GM06990 (cell line): ENCODE results near the gene AQP5.

Source experiments
- DNase-seq: peaks from one replicate; pipeline ENCODE4 v3.0.0-alpha.2; 2011; ENCODE audit not compliant: insufficient read length; ENCODE audit errors: extremely low read depth
- H3K27me3 ChIP-seq: replicated peaks from 2 replicates; pipeline ENCODE4 v1.6.0; 2011; ENCODE audit warnings: low read length; ENCODE audit not compliant: control insufficient read depth, insufficient read depth
- H3K36me3 ChIP-seq: 2 replicates; pipeline ENCODE4 v1.5.1; 2011; ENCODE audit warnings: low read length; ENCODE audit not compliant: control insufficient read depth, insufficient read depth
- H3K4me3 ChIP-seq: replicated peaks from 2 replicates; pipeline ENCODE4 v1.5.1; 2011; ENCODE audit warnings: low read depth, mild to moderate bottlenecking, control low read depth, low read length
- TF ChIP-seq, protein P1 (sequence below): IDR thresholded peaks from 2 replicates; pipeline ENCODE4 v1.5.1; 2011; ENCODE audit warnings: low read length, control low read depth, mild to moderate bottlenecking, inconsistent platforms; ENCODE audit not compliant: insufficient read depth, poor library complexity, severe bottlenecking

The AQP5 gene

DNA sequence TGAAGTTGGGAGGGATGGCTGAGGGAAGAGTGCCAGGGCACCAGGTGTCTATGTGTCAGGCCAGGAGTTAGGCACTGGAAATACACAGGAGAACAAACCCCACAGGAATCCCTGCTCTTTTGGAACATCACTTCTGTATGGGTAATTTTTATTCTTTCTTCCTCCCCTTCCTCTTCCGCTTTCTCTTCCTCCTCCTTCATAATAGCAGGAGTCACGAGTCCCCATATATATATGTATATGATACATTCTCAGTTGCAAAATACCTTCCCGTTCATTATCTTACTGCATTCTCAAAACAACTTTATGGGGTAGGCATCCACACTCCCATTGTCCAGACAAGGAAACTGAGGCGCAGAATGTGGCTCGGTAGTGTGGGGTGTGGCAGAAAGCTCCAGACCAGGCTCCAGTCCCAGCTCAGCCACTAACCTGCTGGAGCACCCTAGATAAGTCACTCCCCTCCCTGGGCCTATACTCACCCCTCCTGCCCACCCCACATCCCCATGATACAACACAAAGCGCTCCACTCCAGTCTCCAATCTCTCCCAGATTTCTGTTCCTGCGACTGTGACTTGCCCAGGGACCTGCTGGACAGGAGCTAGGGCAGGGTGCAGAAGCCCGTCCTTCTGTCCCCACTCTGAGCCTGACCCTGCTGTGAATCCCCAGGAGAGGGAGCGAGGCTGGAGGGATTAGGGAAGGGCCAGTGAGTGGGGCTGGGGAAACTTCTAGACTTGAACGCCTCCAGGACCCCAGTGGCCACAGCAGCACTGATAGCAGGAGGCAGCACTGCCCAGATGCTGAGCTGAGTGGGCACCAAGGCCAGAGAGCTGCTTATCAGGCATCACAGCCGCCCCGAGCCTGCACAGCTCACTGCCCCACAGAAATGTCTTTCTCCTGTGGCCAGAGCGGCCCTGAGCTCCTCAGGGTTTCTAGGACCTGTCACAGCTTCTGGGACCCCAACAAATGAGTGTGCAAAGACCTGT, 12.5 kb upstream of the AQP5 start:
- Histone ChIP-seq H3K27me3 (peaks cover 2% of the 10 kb centered on the region), H3K36me3 (no peaks in the 10 kb centered on the region), H3K4me3 (no peak overlapping the region)
- TF ChIP-seq, protein P1, sequence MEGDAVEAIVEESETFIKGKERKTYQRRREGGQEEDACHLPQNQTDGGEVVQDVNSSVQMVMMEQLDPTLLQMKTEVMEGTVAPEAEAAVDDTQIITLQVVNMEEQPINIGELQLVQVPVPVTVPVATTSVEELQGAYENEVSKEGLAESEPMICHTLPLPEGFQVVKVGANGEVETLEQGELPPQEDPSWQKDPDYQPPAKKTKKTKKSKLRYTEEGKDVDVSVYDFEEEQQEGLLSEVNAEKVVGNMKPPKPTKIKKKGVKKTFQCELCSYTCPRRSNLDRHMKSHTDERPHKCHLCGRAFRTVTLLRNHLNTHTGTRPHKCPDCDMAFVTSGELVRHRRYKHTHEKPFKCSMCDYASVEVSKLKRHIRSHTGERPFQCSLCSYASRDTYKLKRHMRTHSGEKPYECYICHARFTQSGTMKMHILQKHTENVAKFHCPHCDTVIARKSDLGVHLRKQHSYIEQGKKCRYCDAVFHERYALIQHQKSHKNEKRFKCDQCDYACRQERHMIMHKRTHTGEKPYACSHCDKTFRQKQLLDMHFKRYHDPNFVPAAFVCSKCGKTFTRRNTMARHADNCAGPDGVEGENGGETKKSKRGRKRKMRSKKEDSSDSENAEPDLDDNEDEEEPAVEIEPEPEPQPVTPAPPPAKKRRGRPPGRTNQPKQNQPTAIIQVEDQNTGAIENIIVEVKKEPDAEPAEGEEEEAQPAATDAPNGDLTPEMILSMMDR = no peak
- no peak for DNase-seq

DNA sequence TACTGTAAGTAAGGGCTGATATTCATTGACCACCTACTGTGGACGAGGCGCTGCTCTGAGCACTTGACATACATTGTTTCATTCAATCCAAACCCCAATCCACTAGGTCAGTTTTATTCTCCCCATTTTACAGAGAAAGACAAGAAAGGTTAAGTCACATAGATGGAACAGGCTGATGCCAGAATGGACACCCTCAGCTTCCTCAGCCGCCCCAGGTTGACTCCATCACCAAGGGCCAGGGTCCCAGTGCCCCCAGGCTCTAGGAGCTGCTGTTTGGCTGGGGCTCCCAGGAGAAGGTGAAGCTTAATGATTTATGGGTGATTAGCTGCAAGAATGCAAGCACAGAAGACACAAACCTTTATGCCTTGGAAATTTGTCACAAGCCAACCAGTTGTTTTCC, 11.8 kb upstream of the AQP5 start:
- no peak overlapping the region for H3K4me3 ChIP-seq
- no peak for DNase-seq
- H3K36me3 ChIP-seq = no peaks in the 10 kb centered on the region
- TF ChIP-seq, protein P1 = no peak
- peaks cover 3% of the 10 kb centered on the region for H3K27me3 ChIP-seq

DNA sequence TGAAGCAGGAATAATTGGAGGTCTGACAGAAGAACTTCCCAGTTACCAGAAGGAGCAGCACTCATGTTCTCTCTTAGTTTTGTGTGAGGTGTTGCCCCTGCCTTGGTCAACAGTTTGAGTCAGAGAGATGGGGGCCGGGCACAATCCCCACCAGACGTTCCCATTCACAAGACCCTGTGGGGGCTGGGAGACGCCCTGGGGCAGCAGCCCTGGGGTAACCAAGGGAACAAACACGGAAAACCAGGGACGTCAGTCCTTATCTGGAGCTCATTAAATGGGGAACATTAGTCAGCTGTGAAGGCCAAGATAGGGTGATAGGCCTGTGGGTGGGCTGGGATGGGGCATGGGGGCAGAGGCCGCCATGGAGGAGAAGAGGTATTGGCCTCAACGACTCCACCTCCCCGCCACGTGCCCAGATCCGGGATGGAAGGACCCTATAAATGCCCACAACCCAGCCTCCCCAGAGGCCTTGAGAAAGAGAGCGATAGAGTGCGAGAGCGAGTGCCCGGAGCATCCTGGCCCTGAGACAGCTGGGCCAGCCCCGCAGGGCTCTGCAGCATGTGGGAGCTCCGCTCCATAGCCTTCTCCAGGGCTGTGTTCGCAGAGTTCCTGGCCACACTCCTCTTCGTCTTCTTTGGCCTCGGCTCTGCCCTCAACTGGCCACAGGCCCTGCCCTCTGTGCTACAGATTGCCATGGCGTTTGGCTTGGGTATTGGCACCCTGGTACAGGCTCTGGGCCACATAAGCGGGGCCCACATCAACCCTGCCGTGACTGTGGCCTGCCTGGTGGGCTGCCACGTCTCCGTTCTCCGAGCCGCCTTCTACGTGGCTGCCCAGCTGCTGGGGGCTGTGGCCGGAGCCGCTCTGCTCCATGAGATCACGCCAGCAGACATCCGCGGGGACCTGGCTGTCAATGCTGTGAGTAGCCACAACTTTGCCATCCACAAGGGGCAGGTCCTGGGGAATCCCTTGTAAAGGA, 11.1 kb upstream of the AQP5 start, which contains the start of gene AQP2:
TSS of gene AQP2 (plus strand) at position 465 of the 979 bp plus-strand sequence. CDS start at position 559, 94 bp downstream.
- TF ChIP-seq, protein P1 = no peak
- no peak for DNase-seq
- H3K27me3 ChIP-seq = peaks cover 5% of the 10 kb centered on the region
- H3K4me3 ChIP-seq = no peak within 1 kb of the TSS
- H3K36me3 ChIP-seq = no peaks in the 10 kb centered on the region

DNA sequence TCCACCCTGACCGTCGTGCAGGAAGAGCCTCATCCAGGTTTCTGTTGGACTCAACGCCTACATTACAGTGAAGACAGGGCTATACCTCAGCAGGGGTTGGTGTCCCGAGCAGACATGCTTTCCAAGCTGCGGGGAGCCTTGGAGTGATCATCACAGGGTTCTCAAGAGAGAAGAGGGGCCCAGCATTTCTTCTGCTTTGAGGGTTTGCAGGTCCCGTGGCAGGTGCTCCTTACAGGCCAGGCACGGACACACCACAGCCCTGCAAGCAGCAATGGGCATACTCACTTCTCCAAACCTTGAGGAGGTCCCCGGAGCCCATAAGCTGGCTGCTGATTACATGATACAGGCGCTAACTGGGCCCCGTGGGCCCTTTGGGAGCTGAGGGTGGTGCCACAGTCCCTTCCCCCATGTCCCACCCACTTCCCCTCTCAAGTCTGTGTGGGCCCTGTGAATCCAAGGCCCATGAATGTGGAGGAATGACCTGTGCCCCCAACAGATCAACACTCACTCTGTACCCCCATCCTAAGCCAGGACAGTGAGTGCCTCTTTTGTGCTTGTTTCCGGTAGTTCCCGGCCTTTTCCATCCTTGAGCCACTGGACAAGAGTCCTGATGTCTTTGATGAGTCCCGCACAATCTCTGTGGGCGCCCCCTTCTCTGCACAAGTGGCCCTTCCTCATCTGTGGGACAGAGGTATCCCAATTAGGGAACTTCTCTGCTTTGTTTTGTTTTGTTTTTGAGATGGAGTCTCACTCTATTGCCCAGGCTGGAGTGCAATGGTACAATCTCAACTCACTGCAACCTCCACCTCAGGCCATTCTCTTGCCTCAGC, 10.0 kb upstream of the AQP5 start:
- H3K27me3 ChIP-seq = peaks cover 5% of the 10 kb centered on the region
- H3K4me3 ChIP-seq = no peak overlapping the region
- no peak for DNase-seq
- TF ChIP-seq, protein P1 = no peak
- H3K36me3 ChIP-seq = no peaks in the 10 kb centered on the region
